Fibroblast of pulmonary artery (primary cell): Measurements from ENCODE around the gene FAM124A.

Experiments used
- DNase-seq: peaks from one replicate; pipeline ENCODE4 v3.0.0-alpha.2; 2010; ENCODE audit warnings: low read depth
- H3K4me3 ChIP-seq: replicated peaks from 2 replicates; pipeline ENCODE4 v1.5.1; 2011; ENCODE audit warnings: low read depth, mild to moderate bottlenecking, control low read depth, low read length, moderate library complexity
- CTCF ChIP-seq: IDR thresholded peaks from 2 replicates; pipeline ENCODE4 v1.5.1; 2011; ENCODE audit warnings: mild to moderate bottlenecking, control low read depth, low read length, inconsistent platforms; ENCODE audit errors: missing control alignments

Gene FAM124A

DNA sequence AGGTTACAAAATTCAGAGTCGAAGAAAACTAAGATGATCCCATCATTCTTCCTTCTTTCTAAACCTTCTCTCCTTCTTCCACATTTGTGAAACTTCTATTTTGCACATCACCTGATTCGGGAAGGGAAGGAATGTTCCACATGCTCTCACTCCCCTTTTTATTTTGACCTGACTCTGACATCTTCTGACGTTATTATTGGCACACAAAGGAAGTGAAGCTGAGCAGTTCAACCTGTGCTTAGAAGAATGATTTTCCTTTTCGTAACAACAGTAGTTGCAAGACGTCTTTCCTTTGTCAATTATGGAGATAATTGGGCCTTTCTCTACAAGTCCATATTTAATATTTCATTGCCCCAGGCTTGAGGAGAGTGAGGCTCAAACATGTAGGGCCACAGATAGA, 18.0 kb downstream of the FAM124A start:
- TF ChIP-seq CTCF: no peak
- peak; percentile 33 for DNase-seq
- no peak overlapping the region for H3K4me3 ChIP-seq

DNA sequence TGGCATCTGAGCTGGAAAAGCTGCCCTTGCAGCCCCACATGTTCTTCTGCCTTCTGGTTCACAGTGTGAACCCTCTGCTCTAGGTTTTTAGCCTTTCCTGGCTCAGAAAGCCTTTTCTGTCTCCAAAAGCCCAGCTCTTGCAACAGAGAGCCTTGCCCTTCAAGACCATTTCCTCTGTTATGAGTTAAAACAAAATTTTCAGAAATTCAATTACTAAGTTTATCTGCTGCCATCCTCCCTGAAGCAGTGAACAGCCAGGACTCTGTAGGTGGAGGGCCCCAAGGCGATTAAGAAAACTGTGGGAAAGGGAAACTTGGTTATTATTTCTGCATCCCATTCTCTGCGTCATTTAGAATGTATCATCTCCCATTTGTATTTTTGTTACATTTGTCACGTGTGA, 18.8 kb downstream of the FAM124A start:
- H3K4me3 ChIP-seq: no peak overlapping the region
- TF ChIP-seq CTCF: no peak
- DNase-seq: peak; percentile 40

DNA sequence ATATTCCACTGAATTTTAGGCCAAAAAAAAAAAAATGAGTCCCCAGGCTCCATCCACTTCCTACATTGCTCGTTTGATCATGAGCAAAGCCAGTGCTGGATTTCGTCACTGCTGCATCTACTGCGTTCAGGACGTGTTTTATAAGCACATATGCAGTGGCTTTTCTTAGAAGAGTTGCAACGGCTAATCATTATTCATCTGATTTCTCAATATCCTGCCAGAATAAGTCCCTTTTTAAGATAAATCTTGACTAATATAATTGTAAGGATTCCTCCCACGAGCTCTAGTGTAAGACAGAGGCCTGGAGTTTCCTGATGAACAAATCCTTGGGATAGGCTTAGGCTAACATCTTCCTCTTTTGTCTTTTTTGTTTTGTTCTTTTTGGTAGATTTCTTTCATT, 19.5 kb downstream of the FAM124A start:
- H3K4me3 ChIP-seq: no peak overlapping the region
- TF ChIP-seq CTCF: no peak
- peak; percentile 92 for DNase-seq

DNA sequence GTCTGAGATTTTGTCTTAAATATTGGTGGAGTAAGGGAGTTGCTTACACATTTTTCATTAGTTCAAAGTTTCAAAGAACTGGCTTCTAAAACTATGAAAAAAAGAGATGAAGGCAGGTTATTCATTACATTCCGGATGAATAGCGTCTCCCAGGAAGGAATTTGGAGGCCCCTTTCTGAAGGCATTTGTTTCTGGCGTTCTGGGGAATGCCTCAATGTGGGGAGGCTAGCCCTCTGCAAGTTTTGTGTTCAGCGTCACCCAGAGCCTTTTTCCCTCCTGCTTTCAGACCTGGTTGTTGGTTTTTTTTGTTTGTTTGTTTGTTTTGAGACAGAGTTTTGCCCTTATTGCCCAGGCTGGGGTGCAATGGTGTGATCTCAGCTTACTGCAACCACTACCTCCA, 21.0 kb downstream of the FAM124A start:
- no peak for DNase-seq
- TF ChIP-seq CTCF: no peak
- H3K4me3 ChIP-seq: no peak overlapping the region

DNA sequence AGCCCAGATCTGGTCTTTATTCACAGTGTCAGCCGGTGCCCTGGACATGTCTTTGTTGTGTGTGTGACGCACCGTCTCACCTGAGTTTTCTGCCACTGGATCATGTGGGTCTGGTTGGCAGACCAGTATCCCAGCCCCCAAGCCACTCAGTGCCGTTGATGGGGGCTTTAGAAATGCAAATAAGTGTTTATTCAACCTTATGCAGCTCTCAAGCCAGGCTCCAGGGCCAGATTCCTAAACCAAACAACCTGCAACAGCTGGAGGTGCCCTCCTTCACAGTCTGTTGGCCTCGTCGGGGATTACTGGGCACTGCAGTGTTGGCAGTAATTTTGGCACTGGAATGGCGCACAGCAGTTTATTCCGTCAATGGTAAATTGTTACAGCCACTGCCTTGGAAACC, 21.6 kb downstream of the FAM124A start:
- DNase-seq: no peak
- TF ChIP-seq CTCF: no peak
- no peak overlapping the region for H3K4me3 ChIP-seq

DNA sequence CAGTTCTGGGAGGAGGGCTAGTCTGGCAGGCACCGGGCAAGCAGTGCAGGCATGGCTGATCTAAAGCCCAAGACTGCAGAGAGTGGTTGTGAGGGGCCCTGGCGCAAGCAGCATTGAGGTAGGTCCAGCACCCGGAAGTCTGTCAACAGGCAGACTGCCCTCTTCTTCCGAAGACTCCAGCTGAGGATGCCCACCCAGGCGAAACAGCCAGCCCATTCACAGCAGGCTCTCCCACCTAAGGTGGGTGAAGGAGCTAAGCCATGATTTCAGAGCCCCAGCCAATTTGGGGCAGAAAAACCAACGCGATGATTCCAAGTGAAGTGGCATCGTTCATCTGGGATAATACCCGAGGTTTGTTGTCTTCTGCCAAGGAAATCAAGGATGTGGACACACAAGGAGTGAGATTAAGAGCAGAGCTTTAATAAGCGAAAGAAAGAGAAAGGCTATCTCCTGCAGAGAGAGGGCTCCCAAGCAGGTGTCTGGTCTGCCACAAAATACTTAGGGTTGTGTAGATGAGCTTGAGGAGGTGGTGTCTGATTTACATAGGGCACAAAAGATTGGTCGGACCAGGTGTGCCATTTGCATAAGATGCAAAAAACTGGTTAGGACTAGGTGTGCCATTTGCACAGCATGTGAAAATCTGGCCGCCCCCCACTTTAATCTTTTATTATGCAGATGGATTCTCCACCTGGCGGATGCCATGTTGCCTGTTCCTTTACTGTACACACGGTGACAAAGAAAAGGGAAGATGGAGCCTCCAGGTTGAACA, 22.6 kb downstream of the FAM124A start:
- DNase-seq: no peak
- no peak for TF ChIP-seq CTCF
- no peak overlapping the region for H3K4me3 ChIP-seq

DNA sequence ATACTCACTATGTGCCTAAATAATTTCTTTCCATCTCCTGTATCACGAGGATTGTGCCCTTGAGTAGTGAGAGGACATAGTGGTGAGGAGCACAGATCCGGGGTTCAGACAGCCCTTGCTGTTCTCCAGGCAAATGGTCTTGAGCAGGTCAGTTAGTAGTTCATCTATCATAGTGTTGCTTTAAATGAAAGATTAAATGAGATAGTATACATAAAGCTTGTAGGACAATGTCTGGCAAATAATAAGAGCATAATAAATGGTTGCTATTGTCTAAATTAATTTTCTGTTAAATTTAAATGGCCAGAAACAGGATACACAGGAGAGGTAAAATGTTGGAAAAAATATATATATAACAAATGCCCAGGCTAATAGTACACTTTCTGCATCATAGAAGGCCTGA, 23.4 kb downstream of the FAM124A start:
- no peak for DNase-seq
- no peak overlapping the region for H3K4me3 ChIP-seq
- TF ChIP-seq CTCF: no peak
